Stimulated activated CD4-positive, alpha-beta T cell treated with anti-CD3 and anti-CD28 coated beads, Interleukin-1b, Interleukin-23, amount 100 ng/mL, for 48 hours (primary cell): ENCODE data around the gene SMTNL1.
A peak's percentile ranks its signal among the peaks of the same experiment; 100 is the strongest.
"Not testable (repeated sequence)": the region's sequence is repeated elsewhere in the genome, so short reads cannot be mapped to it uniquely, and the experiment has no call there.

Experiments
- DNase-seq: peaks from one replicate; pipeline ENCODE4 v3.0.0-alpha.2; 2020

The SMTNL1 gene

DNA sequence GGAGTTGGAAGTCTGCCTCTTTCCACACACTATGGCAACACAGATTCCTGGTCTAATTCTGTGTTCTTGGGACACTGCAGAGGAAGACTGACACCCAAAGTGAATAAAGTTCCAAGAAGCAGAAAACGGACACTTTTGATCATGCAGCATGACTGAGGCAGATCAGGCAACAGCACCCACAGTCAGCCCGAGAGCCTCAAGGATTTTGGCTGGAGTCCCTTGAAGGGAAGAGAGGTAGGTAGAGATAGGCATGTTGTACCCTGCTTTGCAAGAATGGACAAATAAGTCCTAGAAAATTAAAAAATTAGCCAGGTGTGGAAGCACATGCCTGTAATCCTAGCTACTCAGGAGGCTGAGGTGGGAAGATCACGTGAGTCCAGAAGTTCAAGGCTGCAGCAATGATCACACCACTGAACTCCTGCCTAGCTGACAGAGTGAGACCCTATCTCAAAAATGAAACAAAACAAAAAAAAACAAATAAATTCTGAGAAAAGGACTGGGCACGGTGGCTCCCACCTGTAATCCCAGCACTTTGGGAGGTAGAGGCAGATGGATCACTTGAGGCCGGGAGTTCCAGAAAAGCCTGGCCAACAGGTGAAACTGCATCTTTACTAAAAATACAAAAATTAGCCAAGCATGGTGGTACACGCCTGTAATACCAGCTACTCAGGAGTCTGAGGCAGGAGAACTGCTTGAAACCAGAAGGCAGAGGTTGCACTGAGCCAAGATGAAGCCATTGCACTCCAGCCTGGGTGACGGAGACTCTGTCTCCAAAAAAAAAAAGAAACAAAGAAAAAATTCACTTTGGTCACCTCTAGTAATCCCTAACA, 28.8 kb upstream of the SMTNL1 start:
- DNase-seq: no peak

DNA sequence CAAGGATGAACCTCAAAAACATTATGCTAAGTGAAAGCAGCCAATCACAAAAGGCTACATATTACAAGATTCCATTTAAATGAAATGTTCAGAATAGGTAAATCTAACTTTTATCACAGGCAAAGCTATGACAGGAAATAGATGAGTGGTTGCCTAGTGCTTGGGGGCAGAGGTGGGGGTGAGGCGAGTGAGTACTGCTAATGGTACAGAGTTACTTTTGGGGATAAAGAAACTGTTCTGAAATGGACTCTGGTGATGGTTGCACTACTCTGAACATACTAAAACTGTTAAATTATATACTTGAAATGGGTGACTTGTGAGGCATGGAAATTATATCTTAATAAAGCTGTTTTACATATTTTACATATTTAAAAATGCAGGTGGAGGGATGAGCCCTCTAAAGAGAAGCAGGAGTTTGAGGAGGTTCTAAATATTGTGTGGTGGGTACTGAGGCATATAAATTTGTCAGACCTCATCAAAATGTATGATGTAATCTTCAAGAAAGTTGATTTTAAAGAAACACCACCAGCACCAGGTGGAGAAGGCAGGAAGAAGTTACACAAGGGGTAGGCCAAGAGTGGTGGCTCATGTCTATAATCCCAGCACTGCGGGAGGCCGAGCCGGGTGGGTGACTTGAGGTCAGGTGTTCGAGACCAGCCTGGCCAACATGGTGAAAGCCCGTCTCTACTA, 25.5 kb upstream of the SMTNL1 start:
- DNase-seq: no peak

DNA sequence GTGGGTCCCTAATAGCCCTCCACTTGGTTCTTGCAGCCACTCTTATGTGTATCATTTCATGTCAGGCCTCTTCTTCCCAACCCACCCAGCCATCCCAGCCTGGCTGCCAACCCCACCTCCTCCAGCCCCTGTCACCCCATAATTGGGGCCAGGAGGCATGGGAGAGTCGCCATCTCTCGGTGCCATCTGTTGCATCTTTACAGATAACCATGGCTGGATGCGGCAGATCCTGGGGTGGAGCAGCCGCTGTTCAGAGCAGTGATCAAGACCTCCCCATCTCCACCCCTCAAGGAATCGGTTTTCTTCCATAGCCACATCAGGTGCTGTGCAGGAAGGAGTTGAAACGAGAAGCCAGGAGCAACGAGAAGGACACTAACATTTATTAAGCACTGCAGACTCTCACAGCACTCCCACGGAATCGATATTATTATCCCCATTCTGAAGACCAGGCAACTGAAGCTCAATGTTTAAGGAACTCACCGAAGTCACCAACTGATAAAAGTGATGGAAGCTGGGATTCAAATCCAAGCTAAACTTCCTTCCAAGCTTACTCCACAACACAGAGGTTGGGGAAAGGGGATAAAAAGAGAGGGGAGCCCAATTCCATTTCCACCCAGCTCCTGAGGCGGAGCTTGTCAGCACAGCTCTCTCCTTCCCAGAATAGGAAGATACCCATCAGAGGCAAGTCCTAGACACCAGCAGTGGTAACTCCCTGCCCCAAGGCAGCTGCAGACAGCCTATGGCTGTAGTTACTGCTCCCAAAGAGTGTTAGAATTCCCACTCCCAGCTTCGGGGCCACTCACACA, 24.5 kb upstream of the SMTNL1 start:
- no peak for DNase-seq

DNA sequence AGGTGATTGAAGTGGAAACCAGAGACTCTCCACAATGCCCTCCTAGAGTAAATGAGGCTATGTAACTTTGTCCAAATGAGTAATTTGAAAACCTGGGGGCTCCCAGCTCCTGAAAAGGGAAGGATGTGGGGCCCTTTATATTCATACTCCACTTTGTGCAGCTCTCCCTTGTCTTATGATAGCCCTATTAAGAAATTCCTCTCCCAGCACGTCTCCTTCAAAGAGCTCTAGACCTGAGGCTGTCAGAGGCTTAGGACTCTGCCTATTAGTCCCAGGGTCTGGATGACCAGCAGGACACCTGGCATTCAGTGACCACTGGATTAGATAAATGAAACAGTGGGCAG, 24.0 kb upstream of the SMTNL1 start:
- no peak for DNase-seq

DNA sequence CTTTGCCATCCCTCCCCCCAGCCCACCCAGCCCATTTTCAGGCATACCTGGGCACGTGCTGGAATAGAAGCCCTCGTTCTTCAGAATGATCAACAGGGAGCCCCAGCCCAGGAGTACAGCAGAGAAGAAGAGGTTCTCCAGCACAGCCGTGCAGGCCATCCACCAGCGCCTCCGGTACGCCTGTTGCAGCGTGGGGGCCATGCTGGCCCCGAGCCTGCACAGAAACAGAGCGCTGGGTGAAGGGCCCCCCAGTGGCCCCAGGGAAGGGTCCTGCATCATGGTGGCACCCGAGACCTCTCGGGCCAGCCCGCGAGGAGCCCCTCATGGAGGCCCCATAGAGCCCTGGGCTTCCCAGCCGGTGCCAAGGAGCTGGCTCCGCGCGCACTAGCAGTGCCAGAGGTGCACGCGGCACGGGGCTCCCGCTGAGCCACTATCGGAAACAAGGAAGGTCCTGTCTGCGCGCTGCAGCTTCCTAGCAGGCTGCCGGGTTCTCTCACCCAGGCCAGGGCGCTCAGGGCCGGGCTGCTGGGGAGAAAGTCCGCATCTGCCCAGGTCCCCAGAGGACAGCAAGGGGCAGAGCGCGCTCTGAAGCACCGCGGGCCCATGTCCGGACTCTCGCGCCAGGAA, 23.4 kb upstream of the SMTNL1 start:
- peak; percentile 39 for DNase-seq

DNA sequence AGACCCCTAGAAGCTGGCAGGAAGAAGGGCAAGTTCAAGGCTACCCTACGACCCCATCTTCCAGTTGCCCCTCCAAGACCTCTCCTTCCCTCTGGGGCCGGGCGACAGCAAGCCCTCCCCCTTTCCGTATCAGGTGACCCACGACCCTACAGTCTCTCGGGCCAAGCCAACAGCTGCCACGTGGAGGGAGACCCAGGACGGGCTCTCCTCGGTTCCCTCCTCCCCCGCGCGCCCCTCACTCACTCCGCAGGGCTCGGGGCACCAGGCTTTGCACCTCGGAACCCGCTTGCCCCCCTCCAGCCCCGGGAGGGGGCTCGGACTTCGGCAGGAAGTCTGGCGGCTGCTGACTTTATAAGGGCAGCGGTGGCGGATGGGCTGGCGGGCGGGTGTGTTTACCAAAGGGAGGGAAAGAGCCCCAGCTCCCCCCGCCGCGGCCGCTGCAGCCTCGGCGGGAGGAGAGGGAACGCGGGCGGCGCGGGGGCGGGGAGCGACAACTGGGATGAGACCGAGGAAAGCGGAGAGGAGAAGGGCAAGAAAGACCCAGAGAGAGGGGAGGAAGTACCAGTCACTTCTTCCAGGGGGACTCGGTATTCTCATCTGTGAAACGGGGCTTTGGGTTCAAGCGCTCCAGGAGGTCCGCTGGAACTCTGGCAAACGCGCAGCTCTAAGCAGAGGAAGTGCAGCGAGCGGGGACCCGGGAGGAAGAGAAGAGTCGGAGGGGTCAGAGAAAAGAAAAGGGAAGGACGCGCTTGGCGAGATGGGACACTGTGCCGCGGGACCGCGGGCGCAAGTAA, 22.7 kb upstream of the SMTNL1 start:
- peak; percentile 47 for DNase-seq

DNA sequence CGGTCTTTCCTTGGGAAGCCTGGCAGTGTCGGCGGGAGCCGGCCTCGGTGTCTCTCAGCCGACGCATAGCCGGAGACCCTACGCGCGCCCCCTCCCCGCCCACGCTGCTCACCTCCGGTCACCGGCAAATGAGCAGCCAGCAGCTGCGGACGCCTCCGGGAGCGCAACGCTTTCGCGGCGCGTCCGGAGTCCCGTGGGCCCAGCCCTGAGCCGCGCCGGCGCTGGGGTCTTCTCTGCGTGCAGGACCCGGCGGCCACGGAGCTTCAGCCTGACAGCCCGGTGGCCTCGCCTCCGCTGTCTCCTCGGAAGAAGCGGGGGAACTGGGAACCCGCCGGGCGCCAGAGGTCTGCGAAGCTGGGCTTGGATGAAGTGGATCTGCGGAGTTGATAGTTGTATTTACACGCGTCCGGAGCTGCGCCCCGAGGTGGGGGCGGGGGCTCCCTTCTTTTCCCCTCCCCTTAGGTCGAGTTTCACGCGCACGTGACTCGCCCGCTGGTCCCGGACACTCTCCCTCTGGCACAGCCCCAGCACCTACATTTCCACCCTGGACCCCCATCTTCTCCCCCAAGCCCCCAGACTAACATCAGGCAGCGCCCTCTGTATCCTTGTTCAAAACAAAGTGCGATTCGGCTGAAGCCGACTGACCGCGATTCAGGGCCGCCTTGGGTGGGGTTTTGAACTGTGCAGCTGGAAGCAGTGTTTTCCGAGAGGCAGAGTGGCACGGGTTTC, 21.9 kb upstream of the SMTNL1 start, which contains the start of gene SLC43A1:
Gene SLC43A1 (minus strand): TSS at position 371 of the 729 bp plus-strand sequence. CDS start 1,591 bp downstream, outside the sequence.
- DNase-seq: peak; percentile 23

DNA sequence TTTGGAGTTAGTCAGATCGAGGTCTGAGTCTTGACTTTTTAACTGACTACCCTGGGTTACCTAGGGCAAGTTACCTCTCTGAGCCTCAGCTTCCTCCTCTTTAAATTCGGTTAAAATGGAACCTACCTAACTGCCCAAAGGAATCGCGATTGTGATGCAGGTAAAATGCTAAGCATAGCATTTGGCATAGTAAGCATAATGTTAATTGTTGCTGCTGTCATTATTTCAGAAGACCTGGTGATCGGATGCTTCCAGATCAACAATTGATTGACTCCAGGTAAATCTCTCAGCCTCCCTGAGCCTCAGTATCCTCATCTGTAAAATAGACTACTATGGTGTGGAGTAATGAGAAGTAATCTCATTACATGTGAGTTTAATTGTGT, 21.3 kb upstream of the SMTNL1 start:
- DNase-seq: no peak

DNA sequence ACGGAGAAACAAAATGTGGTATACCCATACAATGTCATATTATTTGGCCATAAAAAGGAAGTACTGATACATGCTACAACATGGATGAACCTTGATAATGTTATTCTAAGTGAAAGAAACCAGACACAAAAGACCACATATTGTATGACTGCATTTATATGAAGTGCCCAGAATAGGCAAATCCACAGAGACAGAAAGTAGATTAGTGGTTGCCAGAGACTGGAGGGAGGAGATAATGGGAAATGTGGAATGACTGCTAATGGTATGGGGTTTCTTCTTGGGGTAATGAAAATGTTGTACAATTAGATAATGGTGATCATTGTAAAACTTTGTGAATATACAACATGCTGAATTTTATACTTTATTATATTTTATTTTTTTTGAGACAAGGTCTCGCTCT, 16.3 kb upstream of the SMTNL1 start:
- DNase-seq: no peak

DNA sequence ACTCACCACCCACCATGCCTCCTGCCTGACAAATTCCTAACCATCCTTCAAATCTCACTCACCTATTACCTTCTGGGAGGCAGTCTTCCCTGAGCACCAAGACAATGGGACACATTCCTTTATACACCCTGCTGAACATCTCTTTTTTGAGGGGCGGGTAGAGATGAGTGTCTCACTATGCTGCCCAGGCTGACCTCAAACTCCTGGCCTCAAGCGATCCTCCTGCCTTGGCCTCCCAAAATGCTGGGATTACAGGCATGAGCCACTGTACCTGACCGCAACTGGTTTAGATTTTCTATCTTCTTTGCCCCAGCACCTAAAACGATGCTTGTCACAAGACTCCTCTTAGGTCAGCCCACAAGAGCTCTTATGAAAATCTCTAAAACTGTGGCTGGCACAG, 14.0 kb upstream of the SMTNL1 start:
- no peak for DNase-seq

DNA sequence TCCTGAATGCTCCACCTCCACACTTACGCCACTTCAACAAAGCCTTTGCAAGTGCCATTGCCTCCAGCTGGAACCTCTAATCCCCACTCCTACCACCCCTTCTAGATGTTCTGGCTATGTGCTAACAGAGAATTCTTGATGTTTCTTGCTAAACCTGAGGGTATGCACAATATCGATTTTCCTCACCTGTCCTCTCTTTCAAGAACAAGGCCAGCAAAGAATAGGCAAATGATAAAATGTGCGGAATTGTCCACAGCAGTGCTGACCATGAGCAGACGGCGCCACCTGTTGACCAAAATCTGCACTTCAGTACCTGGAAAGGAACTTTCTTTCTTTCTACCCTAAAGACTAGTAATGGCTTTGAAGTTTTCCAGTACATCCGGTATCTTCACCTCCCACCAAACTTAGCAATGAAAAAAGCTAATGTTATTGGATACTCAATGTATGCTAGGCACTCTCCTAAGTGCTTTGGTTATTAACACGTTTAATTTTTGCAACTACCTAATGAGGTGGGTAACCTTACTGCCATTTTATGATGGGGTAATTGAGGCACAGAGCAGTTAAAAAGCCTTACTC, 10.3 kb upstream of the SMTNL1 start:
- DNase-seq: peak; percentile 66

DNA sequence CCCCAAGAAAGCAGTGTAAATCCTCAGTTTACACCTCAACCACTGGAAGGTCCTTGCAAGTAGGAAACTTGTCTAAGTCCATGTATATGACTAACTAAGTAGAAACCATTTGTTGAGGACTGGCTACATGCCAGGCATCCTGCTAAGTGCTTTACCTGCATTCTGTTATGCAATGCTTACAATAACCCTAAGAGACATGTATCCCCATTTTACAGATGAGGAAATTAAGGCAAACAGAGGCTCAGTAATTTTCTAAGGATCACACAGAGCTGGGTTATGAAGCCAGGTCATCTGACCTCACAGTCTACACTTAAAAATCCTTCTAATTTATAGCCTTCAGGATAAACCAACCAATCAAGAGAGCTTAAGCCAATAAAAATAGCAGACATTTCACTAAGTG, 8.4 kb upstream of the SMTNL1 start:
- no peak for DNase-seq

DNA sequence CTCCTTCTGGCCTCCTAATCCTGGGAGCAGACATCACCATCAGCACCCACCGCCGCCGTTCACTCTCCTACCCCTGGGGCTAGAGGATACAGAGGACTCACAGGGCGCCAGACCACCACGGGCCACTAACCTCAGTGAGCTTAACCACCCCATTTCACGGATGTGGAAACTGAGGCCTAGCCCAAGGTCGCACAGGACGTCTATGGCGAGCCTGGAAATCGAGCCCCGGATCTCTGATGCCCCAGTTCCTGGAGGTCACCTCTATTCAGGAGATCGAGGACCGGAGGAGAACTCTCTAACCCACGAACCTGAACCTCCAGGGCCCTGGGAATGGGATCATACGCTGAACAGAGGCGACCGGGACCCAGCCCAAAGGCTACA, 7.2 kb upstream of the SMTNL1 start:
- no peak for DNase-seq

DNA sequence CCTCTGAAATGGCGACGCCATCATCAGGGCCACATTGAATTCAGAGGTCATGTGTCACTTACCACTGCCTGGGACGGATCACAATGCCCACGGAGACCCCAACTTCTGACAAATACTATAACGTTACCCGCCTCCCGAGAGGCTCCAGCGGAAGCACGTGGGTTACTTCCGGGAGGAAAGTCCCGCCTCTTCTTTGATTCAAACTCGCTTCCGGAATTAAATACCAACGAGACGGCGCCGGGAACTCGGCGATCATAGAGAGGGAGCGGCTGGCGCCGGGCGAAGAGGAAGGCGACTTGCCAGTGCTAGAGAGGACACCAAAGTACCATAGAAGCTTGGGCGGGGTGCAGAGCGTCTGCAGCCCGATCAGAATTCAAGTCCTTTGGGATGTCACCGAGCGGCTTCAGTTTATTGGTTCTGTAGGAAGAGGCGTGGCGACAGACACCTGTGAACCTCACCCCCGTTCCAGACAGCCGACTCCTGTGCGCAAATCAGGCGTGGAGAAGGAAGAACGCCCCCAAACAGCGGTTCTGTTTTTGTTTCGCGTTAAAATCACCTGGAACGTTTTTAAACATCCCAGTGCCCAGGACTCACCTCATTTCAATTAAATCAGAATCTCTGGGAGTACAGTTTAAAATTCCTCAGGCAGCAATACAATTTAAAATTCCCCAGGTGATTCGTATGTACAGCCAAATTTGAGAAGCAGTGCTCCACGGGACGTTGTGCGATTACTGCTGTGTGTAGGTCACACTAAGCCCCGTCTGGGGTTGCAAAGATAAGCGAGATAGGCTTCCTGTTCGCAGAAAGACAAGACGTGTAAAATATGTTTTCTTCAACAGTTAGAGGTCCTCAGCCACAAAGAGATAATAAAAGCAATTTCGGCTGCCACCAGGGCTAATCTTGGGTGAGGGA, 6.5 kb upstream of the SMTNL1 start, which contains the start of gene TIMM10:
Gene TIMM10 (minus strand): TSS at position 159 of the 912 bp plus-strand sequence. CDS start 565 bp downstream, outside the sequence.
- DNase-seq: peak; percentile 97

DNA sequence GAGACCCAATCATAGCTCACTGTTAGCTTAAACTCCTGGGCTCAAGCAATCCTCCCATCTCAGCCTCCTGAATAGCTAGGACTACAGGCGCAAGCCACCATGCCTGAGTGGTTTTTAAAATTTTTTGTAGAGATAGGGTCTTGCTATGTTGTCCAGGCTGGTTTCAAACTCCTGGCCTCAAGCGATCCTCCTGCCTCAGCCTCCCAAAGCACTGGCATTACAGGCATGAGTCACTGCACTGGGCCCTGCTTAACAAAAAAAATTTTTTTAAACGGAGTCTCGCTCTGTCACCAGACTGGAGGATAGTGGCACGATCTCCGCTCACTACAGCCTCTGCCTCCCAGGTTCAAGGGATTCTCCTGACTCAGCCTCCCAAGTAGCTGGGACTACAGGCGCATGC, 2.9 kb upstream of the SMTNL1 start:
- DNase-seq: not testable (repeated sequence)

DNA sequence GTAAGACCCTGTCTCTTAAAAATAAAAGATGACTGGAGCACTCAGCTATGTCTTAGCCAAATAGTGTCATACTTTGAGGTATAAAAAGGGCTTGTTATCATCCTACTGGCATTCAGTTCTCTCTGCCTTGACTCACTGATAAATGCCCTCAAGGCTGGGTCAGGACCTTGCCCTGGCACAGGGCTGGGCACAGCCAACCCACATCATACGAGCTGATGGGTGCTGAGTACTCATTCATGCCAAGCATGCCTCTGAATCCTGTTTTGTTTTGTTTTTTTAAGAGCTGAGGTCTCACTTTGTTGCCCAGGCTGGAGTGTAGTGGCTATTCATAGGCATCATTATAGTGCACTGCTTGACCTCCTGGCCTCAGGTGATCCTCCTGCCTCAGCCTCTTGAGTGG, 1.9 kb downstream of the SMTNL1 start:
- DNase-seq: no peak

DNA sequence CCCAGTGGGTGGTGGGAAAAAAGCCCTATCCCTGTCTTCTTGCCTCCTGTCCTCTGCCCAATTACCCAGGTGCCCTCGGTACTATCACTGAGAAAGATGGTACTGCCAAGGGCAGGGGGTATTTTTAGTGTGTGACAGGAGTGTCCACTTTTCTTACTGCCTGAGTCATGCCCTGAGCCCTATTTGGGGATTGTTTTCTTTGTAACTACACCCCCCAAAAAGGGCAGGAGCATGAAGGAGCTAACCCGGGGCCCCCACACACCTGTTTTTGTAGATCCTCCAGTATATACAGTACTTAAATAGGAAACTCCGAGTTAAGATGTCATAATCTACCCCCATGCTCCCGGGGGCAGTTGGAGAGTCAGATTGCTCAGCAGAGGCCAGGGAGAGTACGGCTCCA, 3.8 kb downstream of the SMTNL1 start:
- DNase-seq: no peak

DNA sequence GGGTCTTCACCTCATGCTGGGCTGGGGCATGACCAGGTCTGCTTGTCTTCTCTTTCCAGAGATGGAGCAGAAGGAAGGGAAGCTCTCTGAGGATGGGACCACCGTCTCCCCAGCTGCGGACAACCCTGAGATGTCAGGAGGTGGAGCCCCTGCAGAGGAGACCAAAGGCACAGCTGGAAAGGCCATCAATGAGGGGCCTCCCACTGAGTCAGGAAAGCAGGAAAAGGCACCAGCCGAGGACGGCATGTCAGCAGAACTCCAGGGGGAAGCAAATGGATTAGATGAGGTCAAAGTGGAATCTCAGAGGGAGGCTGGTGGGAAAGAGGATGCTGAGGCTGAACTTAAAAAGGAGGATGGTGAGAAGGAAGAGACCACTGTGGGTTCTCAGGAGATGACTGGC, 5.2 kb downstream of the SMTNL1 start:
- DNase-seq: no peak

DNA sequence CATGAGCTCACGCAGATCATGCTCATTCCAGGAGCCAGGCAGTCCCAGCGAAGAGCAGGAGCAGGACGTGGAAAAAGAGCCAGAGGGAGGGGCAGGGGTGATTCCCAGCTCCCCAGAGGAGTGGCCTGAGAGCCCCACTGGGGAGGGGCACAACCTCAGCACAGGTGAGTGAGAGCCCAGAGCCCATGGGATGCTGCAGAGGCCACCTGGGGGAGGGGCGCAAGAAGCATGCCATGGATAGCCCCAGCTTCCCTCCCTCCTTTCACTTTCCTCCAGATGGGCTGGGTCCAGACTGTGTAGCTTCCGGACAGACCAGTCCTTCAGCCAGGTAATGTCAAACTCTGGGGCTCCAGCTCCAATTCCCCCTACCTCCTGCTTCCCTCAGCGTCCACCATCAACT, 6.2 kb downstream of the SMTNL1 start:
- DNase-seq: no peak

DNA sequence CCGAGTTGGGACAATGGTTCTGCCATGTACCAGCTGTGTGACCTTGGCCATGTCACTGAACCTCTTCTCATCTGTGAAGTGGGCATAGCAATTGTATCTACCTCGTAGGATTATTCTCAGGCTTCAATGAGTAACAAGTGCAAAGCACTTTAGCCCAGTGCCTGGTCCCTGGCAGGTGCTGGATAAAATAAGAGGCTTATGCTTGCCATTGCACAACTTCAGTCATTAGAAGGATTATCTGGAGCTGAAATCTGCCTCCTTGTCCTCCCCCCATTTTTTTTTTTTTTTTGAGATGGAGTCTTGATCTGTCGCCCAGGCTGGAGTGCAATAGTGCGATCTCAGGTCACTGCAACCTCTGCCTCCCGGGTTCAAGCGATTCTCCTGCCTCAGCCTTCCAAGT, 7.2 kb downstream of the SMTNL1 start:
- DNase-seq: no peak
